Natural killer cell (primary cell): Measurements from ENCODE around the gene ABI3. TPM values are rescaled to one million over a fixed set of nuclear protein-coding genes. Genes with fewer than 3 reads are reported as not detected.

Experiments
- ATAC-seq, 3 donors: fragments of 150-1000 bp in 2 of 3; fragments of 200-7000 bp in 1 of 3; cut with Tn5 transposase; 1 replicate in 1 of 3; 2 replicates in 2 of 3; pipeline ENCODE4 v1.10.0; 2021; ENCODE audit warnings: mild to moderate bottlenecking in 2 of 3, moderate library complexity in 2 of 3
- DNase-seq, 2 donors: peaks; one replicate each; pipeline versions ENCODE4 v3.0.0 to v3.0.0-alpha.2; 2013 to 2021; ENCODE audit warnings: mixed read lengths in 1 of 2
- H3K27ac ChIP-seq: one replicate; pipeline ENCODE4 v1.5.1; 2013; ENCODE audit warnings: mild to moderate bottlenecking, low read length
- H3K27me3 ChIP-seq: one replicate; pipeline ENCODE4 v1.6.1; 2013; ENCODE audit warnings: low read length; ENCODE audit not compliant: control insufficient read depth, insufficient read depth
- H3K36me3 ChIP-seq: one replicate; pipeline ENCODE4 v1.6.1; 2013; ENCODE audit warnings: low read length; ENCODE audit not compliant: control insufficient read depth, insufficient read depth
- H3K4me1 ChIP-seq: one replicate; pipeline ENCODE4 v1.6.1; 2013; ENCODE audit warnings: low read length; ENCODE audit not compliant: control insufficient read depth, insufficient read depth
- H3K4me3 ChIP-seq: one replicate; pipeline ENCODE4 v1.5.1; 2013; ENCODE audit warnings: low read length
- H3K9me3 ChIP-seq: one replicate; pipeline ENCODE4 v1.6.1; 2013; ENCODE audit warnings: low read length; ENCODE audit not compliant: control insufficient read depth, insufficient read depth
- H3K27ac Mint-ChIP-seq, 2 donors: one replicate each; pipeline ENCODE4 v1.8.0; 2022; ENCODE audit warnings: mild to moderate bottlenecking in 2 of 2, mixed read lengths in 2 of 2, moderate library complexity in 1 of 2
- H3K27me3 Mint-ChIP-seq, 2 donors: one replicate each; pipeline ENCODE4 v1.8.0; 2022; ENCODE audit warnings: low read depth in 2 of 2, mixed read lengths in 2 of 2
- H3K36me3 Mint-ChIP-seq: one replicate; pipeline ENCODE4 v1.8.0; 2022; ENCODE audit warnings: mixed read lengths
- H3K4me1 Mint-ChIP-seq, 2 donors: one replicate each; pipeline ENCODE4 v1.8.0; 2022; ENCODE audit warnings: mixed read lengths in 2 of 2
- H3K4me3 Mint-ChIP-seq: one replicate; pipeline ENCODE4 v1.8.0; 2022; ENCODE audit warnings: mild to moderate bottlenecking, moderate library complexity, mixed read lengths
- H3K9me3 Mint-ChIP-seq, 2 donors: one replicate each; pipeline ENCODE4 v1.8.0; 2022; ENCODE audit warnings: mixed read lengths in 2 of 2
- CTCF ChIP-seq: fragments of 200-600 bp; IDR thresholded peaks from one replicate; pipeline ENCODE4 v1.8.0; 2022; ENCODE audit warnings: antibody characterized with exemption
- WGBS: methylation state at CpG from one replicate; pipeline ENCODE4 v1.1.7; 2013; ENCODE audit warnings: missing lambda C conversion rate; ENCODE audit not compliant: insufficient coverage; 5-methylcytosine and 5-hydroxymethylcytosine counted together
- intact Hi-C: fragments of 100-400 bp; cut with micrococcal nuclease; formaldehyde crosslinking; loops from one replicate; pipeline ENCODE4 v1.14.2; 2022
- total RNA-seq, 4 donors: library from RNA; stranded (reverse); fragments of 120-200 nt in 1 of 4; gene quantifications; one replicate each; pipeline versions ENCODE4 v1.2.3 to v1.2.4, GENCODE V29; 2013 to 2022

ABI3 gene
- total RNA-seq, 3 donors from 2014 or later (not counting 1 experiment from before 2014, with no cell fraction given), result 82.9 to 131 (median 101) TPM

DNA sequence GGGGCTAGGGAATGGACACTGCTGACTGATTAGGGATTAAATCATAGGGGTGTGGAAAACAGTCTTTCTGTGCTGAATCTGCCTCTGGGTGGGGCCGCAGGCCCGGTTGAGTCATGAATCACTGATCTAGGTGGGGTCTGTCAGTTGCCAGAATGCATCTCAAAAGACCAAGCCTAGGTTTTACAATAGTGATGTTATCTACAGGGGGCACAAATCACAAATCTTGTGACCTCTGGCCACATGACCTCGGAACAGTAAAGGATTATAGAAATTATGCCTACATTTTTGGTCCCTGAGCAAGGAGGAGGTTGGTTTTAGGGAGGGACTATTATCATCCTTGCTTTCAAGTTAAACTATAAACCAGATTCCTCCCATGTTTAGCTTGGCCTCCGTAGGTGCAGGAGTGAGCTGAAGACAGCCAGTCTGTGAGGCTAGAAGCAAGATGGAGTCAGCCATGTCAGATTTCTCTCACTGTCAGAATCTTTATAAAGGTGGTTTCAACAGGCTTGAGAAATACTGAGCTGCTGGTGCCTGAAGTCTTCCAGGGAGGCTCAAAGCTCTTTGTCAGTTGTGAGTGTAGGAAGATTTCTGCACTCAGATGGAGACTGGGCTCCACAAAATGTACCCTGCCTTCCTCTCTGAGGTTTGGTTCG, 13.0 kb upstream of the ABI3 start:
- Histone ChIP-seq H3K4me3 (no peak overlapping the region), H3K36me3 (no peaks in the 10 kb centered on the region), H3K9me3 (no peaks in the 10 kb centered on the region), H3K27ac (no peak overlapping the region), H3K27me3 (no peaks in the 10 kb centered on the region), H3K4me1 (peaks cover 21% of the 10 kb centered on the region)
- H3K27ac Mint-ChIP-seq, result no peak overlapping the region
- WGBS, result 63% methylated on average over 5 of the region's 5 CpGs
- H3K4me3 Mint-ChIP-seq, result no peak overlapping the region
- H3K27me3 Mint-ChIP-seq, result peaks cover 0 to 2% of the 10 kb centered on the region in 2 donors
- peaks cover 27 to 32% of the 10 kb centered on the region in 2 donors for H3K4me1 Mint-ChIP-seq
- DNase-seq (no peak), ATAC-seq (no peak)
- no peak for TF ChIP-seq CTCF
- H3K36me3 Mint-ChIP-seq, result no peaks in the 10 kb centered on the region
- H3K9me3 Mint-ChIP-seq, result no peaks in the 10 kb centered on the region
- intact Hi-C loops, result no loop called here

DNA sequence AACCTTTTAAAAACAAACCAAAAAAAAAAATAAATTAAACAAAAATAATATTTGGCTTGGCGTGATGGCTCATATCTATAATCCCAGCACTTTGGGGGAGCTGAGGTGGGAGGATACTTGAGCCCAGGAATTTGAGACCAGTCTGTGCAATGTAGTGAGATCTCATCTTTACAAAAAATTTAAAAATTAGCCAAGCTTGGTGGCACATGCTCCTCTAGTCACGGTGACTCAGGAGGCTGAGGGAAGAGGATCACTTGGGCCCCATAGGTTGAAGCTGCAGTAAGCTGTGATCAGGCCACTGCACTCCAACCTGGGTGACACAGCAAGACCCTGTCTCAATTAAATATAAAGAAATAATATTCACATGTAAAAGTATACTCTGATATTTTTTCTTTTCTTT, 12.3 kb upstream of the ABI3 start:
- TF ChIP-seq CTCF, result no peak
- no peak overlapping the region for H3K27ac ChIP-seq
- WGBS, result 92% methylated on average over 1 of the region's 2 CpGs
- H3K9me3 Mint-ChIP-seq, result no peaks in the 10 kb centered on the region
- H3K4me1 ChIP-seq, result peaks cover 17% of the 10 kb centered on the region
- no peak overlapping the region for H3K4me3 Mint-ChIP-seq
- no peaks in the 10 kb centered on the region for H3K27me3 ChIP-seq
- H3K36me3 ChIP-seq, result no peaks in the 10 kb centered on the region
- ATAC-seq, result no peak
- no peak for DNase-seq
- H3K27ac Mint-ChIP-seq, result no peak overlapping the region
- H3K9me3 ChIP-seq, result no peaks in the 10 kb centered on the region
- no peaks in the 10 kb centered on the region for H3K36me3 Mint-ChIP-seq
- peaks cover 19 to 25% of the 10 kb centered on the region in 2 donors for H3K4me1 Mint-ChIP-seq
- intact Hi-C loops, result no loop called here
- H3K4me3 ChIP-seq, result no peak overlapping the region
- no peaks in the 10 kb centered on the region for H3K27me3 Mint-ChIP-seq

- DNase-seq (no peak), ATAC-seq (peak in 1 of 3 donors; percentile 45)
- no peaks in the 10 kb centered on the region for H3K36me3 ChIP-seq
- WGBS, result 79% methylated on average over 10 of the region's 13 CpGs
- TF ChIP-seq CTCF, result no peak
- intact Hi-C loops, result no loop called here
- Mint-ChIP-seq H3K36me3 (no peaks in the 10 kb centered on the region), H3K27me3 (no peaks in the 10 kb centered on the region), H3K4me3 (no peak overlapping the region), H3K9me3 (no peaks in the 10 kb centered on the region), H3K27ac (peak overlapping the region in 1 of 2 donors; percentile 70), H3K4me1 (peaks cover 21 to 34% of the 10 kb centered on the region in 2 donors)
- H3K4me1 ChIP-seq, result peaks cover 9% of the 10 kb centered on the region
- no peak overlapping the region for H3K4me3 ChIP-seq
- H3K27me3 ChIP-seq, result no peaks in the 10 kb centered on the region
- H3K27ac ChIP-seq, result no peak overlapping the region
- no peaks in the 10 kb centered on the region for H3K9me3 ChIP-seq
These were observed 10.0 kb upstream of the ABI3 start for GRCh38 chr17:49200423-49201083.
